GM19463 (cell line): ENCODE results near the gene GCNT1.
"Not testable (repeated sequence)": the region's sequence is repeated elsewhere in the genome, so short reads cannot be mapped to it uniquely, and the experiment has no call there.

Source experiments
- ATAC-seq: cut with Tn5 transposase; IDR thresholded peaks from one replicate; pipeline ENCODE4 v1.9.1; 2021; ENCODE audit warnings: mild to moderate bottlenecking, moderate library complexity; ENCODE audit not compliant: unreplicated experiment

The GCNT1 gene

DNA sequence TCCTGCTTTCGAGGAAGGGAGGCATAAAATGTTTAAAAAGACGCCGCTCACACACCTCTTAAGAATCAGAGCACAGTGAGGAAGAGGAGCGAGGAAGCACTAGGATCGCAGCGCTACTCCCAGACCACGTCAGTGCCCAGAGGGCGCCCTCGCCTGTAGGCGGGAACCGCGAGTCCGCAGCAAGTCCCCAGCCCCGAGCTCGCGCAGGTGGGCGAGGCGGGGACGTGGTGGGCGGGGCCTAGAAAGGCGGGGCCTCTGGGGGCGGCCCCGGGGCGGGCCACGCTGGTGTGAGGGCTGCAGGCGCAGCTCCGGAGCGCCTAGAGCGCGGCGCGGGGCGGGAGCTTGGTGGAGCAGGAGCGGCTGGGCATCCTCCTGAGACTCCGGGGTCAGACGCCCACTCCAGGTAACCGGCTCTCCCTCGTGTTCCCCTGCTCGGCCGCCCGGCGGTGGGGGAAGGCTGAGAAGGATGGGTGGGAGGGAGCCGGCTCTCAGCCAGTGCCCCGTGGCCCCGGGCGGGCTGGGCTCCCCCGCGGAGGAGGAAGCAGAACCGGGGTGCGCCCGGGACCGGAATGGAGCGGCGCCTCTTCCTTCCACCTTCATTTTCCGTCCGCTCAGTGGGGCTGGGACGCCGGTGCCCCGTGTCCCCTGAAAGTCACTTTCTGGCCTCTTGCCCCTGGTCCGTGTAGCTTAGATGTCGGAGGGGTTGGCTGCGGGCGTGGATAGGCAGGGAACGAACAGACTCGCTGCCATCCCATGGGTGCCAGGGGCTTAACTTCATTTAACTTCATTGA lies at the start of gene GCNT1:
Gene GCNT1 (plus strand): TSS at position 280 of the 791 bp plus-strand sequence. CDS start 43,200 bp downstream, outside the sequence.
- peak; percentile 89 for ATAC-seq

DNA sequence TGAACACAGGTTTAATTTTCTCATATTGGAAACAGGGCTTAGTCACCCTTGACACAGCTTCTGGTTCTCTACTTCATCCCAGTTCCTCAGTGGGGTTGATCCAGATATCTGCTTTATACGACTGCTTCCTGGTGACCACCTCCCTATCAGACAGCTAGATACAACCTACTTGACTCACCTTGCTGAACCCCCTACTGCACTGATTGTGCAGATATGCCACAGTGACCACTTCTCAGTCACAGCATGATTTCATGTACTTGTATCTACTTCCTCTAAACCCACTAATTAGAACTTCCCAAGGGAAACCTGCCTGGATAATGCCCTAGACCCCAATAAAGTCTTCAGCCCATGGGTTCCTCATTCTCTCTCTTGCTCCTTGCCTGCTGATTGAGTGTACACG lies 46.3 kb upstream of the GCNT1 start:
- no peak for ATAC-seq

GRCh38 chr9:76413658-76414057 lies 45.3 kb upstream of the GCNT1 start:
- no peak for ATAC-seq

DNA sequence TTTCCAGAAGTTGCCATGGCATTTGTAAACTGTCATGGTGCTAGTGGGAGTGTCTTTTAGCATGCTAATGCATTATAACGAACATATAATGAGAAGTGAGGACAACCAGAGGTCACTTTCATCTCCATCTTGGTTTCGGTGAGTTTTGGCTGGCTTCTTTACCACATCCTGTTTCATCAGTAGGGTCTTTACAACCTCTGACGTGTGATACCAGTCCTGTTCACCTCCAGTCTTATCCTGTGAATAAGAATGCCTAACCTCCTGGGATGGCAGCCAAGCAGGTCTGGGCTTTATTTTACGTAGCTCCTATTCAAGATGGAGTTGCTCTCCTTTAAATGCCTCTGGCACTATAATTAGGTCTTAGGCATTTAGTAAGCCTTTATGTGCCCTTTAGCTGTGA lies 44.3 kb upstream of the GCNT1 start:
- peak; percentile 78 for ATAC-seq

DNA sequence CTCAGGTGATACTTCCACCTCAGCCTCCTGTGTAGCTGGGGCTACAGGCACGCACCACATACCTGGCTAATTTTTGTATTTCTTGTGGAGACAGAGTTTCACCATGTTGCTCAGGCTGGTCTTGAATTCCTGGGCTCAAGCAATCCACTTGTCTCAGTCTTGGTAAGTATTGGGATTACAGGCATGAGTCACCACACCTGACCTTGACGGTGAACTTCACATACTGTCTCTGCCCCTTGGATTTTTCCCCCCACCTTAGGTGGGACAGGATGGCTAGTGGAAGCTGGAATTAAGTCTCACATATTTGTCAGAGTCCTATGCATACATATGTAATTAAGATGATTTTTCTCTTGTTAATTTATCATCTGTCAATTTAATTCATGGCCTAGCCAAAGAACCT lies 43.8 kb upstream of the GCNT1 start:
- ATAC-seq: no peak

DNA sequence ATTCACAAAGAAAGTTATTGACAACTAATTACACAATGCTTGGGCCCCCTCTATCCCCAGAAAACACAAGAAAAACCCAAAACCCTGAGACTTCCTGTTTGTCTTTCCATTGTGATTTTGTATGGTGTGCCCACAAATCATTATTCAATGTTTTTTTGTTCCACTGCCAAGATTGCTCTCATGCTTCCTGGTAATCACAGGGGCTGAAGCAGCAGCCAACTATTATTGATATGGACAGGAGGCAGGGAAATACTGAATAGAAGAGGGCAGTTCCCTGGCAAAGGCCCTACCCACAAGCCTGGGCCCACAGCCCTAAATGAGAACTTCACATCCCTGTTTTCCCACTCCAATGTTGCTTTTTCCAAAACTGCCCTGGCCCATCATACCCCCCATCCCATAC lies 43.3 kb upstream of the GCNT1 start:
- ATAC-seq: no peak

- no peak for ATAC-seq
Observed at GRCh38 chr9:76417394-76417793, 41.6 kb upstream of the GCNT1 start.

DNA sequence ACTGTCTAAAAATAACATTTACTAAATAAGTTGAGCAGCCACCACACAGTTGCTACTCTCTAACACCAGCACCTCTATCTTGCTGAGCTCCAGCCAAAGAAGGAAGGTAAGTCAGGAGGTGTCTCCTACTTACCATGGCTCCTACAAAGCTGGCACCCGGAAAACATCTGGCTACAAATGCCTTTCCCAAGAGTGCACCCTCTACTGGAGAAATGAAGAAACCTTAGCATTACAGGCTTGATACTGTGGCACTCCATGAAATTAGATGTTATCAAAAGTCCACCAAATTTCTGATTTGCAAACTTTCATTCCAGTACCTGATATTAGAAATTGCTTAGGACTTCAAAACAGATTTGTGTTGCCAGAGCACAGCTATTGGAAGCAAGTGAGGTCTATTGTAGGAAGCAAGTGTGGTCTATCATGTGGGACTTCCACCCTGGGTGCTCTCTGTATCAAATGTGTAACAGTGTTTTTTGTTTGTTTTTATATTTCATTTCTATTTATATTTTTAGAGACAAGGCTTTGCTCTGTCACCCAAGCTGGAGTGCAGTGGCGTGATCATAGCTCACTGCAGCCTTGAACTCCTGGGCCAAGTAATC lies 39.1 kb upstream of the GCNT1 start:
- ATAC-seq: no peak

DNA sequence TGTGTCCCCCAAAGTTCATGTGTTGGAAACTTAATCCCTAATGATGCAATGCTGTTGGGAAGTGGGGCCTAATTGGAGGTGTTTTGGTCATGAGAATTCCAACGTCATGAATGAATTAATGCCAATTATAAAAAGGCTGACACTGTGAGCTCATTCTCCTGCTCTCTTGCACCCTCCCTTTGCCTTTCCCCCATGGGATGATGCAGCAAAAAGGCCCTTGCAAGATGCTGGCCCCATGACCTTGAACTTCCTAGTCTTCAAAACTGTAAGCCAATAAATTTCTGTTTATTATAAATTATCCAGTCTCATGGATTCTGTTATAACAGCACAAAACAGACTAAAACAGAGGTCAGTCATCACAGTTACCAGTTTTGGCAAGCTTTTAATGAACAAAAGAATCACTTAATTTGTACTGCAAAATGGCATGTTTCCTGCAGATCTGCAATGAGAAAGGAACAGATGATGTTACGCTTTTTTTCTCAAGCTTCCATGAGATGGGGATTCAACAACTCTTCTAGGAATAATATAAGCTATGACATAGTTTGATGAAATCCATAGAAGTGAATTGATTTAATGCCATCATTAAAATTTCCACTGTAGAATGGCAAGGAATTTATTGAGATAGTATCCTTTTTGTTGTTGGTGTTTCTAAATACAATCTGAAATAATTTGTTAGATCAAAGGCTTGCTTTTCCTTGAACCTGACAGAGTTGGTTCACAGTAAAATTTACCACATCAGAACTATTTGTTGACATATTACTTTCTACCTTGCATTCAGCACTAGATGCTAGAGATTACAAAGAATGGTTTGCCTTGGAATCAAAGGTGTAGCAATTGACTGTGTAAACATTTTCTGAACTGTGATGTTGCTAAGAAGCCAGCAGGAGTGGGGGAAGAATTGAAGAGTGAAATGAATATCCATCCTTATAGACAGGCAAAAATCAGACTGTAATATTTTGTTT lies 35.5 kb upstream of the GCNT1 start:
- no peak for ATAC-seq

GRCh38 chr9:76424491-76424890 lies 34.5 kb upstream of the GCNT1 start:
- no peak for ATAC-seq

DNA sequence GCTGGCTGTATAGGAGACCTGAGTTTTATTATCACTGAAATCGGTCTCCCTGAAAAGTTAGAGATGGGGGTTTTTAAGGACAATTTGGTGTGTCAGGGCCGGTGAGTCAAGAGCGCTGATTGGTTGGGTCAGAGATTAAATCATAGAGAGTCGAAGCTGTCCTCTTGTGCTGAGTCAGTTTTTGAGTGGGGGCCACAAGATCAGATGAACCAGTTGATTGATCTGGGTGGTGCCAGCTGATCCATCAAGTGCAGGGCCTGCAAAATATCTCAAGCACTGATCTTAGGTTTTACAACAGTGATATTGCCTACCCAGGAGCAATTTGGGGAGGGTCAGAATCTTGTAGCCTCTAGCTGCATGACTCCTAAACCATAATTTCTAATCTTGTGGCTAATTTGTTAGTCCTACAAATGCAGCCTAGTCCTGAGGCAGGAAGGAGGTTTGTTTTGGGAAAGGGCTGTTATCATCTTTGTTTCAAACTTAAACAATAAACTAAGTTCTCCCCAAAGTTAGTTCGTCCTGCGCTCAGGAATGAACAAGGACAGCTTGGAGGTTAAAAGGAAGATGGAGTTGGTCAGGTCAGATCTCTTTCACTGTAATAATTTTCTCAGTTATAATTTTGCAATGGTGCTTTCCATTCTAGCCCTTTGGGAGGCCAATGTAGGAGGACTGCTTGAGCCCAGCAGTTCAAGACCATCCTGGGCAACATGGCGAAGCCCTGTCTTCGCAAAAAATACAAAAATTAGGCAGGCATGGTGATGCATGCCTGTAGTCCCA lies 33.1 kb upstream of the GCNT1 start:
- no peak for ATAC-seq

DNA sequence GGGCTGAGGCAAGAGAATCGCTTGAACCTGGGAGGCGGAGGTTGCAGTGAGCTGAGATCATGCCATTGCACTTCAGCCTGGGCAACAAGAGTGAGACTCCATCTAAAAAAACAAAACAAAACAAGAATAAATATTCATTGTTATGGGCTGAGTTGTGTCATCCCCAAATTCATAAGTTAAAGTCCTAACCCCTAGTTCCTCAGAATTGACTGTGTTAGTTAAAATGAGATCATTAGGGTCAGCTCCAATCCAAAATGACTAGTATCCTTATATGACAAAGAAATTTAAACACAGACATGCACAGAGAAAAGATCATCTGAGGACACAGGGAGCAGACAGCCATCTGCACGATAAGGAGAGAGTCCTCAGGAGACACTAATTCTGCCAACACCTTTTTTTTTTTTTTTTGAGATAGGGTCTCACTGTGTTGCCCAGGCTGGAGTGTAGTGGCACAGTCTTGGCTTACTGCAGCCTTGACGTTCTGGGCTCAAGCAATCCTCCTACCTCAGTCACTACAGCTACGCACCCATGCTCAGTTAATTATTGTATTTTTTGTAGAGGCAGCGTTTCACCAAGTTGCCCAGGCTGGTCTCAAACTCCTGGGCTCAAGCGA lies 32.1 kb upstream of the GCNT1 start:
- ATAC-seq: no peak

DNA sequence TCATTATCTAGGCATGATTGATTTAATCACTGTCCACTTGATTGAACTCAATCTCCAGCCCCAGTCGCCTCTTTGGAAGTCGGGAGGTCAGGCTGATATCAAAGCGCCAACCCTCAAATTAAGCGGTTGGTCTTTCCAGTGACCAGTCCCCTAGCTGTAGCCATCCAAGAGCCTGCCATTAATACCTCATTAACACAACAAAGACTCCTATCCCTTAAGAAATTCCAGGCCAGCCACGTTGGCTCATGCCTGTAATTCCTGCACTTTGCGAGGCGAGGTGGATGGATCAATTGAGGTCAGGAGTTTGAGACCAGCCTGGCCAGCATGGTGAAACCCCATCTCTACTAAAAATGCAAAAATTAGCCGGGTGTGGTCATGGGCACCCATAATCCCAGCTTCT lies 27.4 kb upstream of the GCNT1 start:
- ATAC-seq: no peak

DNA sequence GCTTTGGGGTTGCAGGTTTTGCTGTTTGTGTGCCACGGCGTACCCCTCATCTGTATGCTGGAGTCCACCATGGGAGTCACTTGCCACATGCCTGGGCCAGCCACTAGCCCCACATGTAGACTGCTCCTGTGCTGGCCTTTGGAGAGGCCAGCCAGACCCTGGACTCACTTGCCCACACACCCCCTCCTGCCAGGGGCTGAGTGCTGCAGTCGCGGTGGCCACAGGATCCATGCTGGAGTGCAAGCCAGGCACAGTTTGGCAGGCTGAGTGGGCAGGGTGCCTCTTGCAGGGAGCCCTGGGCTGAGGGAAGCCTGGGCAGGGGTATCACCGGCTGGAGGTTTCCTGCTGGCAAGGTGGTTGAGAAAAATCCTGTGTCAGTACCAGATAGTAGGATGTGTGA lies 25.6 kb upstream of the GCNT1 start:
- no peak for ATAC-seq

DNA sequence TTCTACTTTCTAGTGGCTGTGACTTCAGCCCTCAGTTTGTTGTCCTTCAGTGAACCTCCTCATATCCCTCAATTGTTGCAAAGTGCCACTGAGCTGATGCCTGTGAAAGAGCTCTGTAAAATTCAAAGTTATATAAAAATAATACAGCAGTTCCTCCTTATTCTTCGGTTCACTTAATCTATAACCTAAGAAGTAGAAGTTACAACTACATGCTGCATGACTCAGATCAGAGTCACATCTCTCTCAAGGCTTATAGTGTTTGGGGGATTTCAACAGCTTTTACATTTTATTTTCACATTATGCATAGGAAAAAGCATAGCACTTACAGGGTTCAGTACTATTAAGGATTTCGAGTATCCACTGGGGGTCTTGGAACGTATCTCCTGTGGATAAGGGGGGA lies 25.1 kb upstream of the GCNT1 start:
- ATAC-seq: no peak

DNA sequence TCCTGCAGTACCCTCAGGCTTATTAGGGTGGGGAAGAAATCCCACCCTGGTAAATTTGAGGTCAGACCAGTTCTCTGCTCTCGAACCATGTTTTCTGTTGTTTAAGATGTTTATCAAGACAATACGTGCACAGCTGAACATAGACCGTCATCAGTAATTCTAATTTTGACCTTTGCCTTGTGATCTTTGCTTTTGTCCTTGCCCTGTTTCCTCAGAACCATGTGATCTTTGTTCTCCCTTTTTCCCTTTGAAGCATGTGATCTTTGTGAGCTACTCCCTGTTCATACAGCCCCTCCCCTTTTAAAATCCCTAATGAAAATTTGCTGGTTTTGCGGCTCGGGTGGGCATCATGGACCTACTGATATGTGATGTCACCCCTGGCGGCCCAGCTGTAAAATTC lies 24.1 kb upstream of the GCNT1 start:
- not testable (repeated sequence) for ATAC-seq

GRCh38 chr9:76437017-76437699 lies 21.8 kb upstream of the GCNT1 start:
- ATAC-seq: not testable (repeated sequence)

GRCh38 chr9:76438841-76439588 lies 20.0 kb upstream of the GCNT1 start:
- ATAC-seq: peak; percentile 61
